ENCODE data around the gene SCO1. TPM values are rescaled to one million over a fixed set of nuclear protein-coding genes. Genes with fewer than 3 reads are reported as not detected.
"Not testable (repeated sequence)": the region's sequence is repeated elsewhere in the genome, so short reads cannot be mapped to it uniquely, and the experiment has no call there.

SCO1 gene
- total and polyA plus RNA-seq, 2 donors (not counting 1 experiment from before 2014, with no cell fraction given) = 5.9 to 28.6 TPM

- peak overlapping the region; percentile 81 to 93 for H3K27ac ChIP-seq (ENCODE audit: low read length in 2 of 2)
- no peak for ATAC-seq (ENCODE audit: low read depth)
- no peaks in the 10 kb centered on the region for H3K27me3 Mint-ChIP-seq
- peak; percentile 27 for DNase-seq
- no peak for TF ChIP-seq EZH2 (IDR thresholded peaks at IDR 0.05; ENCODE audit: borderline replicate concordance, insufficient read depth, low read depth, low read length, poor library complexity, severe bottlenecking)
- TF ChIP-seq CTCF (IDR thresholded peaks at IDR 0.05) = no peak
- H3K27me3 ChIP-seq (replicated peaks in 1 of 4; ENCODE audit: control extremely low read depth in 1 of 4, control insufficient read depth in 3 of 4, insufficient read depth in 4 of 4, low read length in 3 of 4) = no peaks in the 10 kb centered on the region
- peak overlapping the region; percentile 90 for H3K4me2 ChIP-seq (replicated peaks; ENCODE audit: low read depth, low read length, poor library complexity, severe bottlenecking)
- H4K20me1 ChIP-seq (ENCODE audit: control insufficient read depth, insufficient read depth, low read length, poor library complexity, severe bottlenecking) = no peaks in the 10 kb centered on the region
- peak overlapping the region; percentile 93 for H3K4me3 Mint-ChIP-seq
- H3K9me3 ChIP-seq (ENCODE audit: control extremely low read depth in 1 of 3, control insufficient read depth in 2 of 3, insufficient read depth in 1 of 3, low read length in 2 of 3) = no peaks in the 10 kb centered on the region
- no peaks in the 10 kb centered on the region for H3K9me3 Mint-ChIP-seq (ENCODE audit: insufficient read depth)
- H3K79me2 ChIP-seq (ENCODE audit: control insufficient read depth, insufficient read depth, low read length) = peaks cover 83% of the 10 kb centered on the region
- peaks cover 54% of the 10 kb centered on the region for H3K4me1 Mint-ChIP-seq
- H2AFZ ChIP-seq (ENCODE audit: insufficient read depth, low read depth, low read length, poor library complexity, severe bottlenecking) = peak overlapping the region; percentile 95
- H3K27ac Mint-ChIP-seq = peak overlapping the region; percentile 96
- CTCF ChIA-PET = no interaction called here
- peak overlapping the region; percentile 82 for H3K9ac ChIP-seq (ENCODE audit: low read length)
- intact Hi-C loops (cut with micrococcal nuclease) = loop anchor here (5.0 kb wide), 1 partner anchor 1299 kb away; the partner anchor contains the start of gene ZNF18
- peaks cover 32 to 51% of the 10 kb centered on the region in 2 donors for H3K4me1 ChIP-seq (ENCODE audit: control insufficient read depth in 2 of 2, insufficient read depth in 2 of 2, low read length in 2 of 2)
- no CpG with 5 or more reads among the region's 18 CpGs for WGBS (ENCODE audit: insufficient coverage)
- POLR2A ChIA-PET = interaction anchor here (0.6 kb wide), 1 partner anchor 656 kb away, joined by 6 read pairs; no protein-coding TSS in a partner anchor
- peak overlapping the region; percentile 78 to 91 (median 84) for H3K4me3 ChIP-seq (ENCODE audit: control extremely low read depth in 1 of 5, extremely low read depth in 1 of 5, insufficient read depth in 1 of 5, low read depth in 2 of 5, low read length in 4 of 5)
- H3K36me3 ChIP-seq (replicated peaks in 1 of 2; ENCODE audit: control extremely low read depth in 1 of 2, control insufficient read depth in 1 of 2, extremely low read depth in 1 of 2, insufficient read depth in 2 of 2, low read length in 1 of 2) = peaks cover 0 to 22% of the 10 kb centered on the region in 2 experiments
Measured at GRCh38 chr17:10698096-10698818, 924 bp upstream of the SCO1 start.

GRCh38 chr17:10695875-10696407 lies 1.4 kb downstream of the SCO1 start:
- H3K27ac ChIP-seq (ENCODE audit: low read length in 2 of 2); H3K9ac ChIP-seq (ENCODE audit: low read length); H3K9me3 Mint-ChIP-seq (ENCODE audit: insufficient read depth); H4K20me1 ChIP-seq (ENCODE audit: control insufficient read depth, insufficient read depth, low read length, poor library complexity, severe bottlenecking); H3K9me3 ChIP-seq (ENCODE audit: control extremely low read depth in 1 of 3, control insufficient read depth in 2 of 3, insufficient read depth in 1 of 3, low read length in 2 of 3); H3K27me3 ChIP-seq (replicated peaks in 1 of 4; ENCODE audit: control extremely low read depth in 1 of 4, control insufficient read depth in 3 of 4, insufficient read depth in 4 of 4, low read length in 3 of 4); DNase-seq; POLR2A ChIA-PET; H3K27me3 Mint-ChIP-seq; ATAC-seq (ENCODE audit: low read depth); H3K27ac Mint-ChIP-seq: not testable (repeated sequence)
- Histone ChIP-seq H3K79me2 (ENCODE audit: control insufficient read depth, insufficient read depth, low read length) (peaks cover 76% of the 10 kb centered on the region), H3K4me3 (ENCODE audit: control extremely low read depth in 1 of 5, extremely low read depth in 1 of 5, insufficient read depth in 1 of 5, low read depth in 2 of 5, low read length in 4 of 5) (peak overlapping the region in 1 of 5 experiments; percentile 91), H3K4me2 (replicated peaks; ENCODE audit: low read depth, low read length, poor library complexity, severe bottlenecking) (peak overlapping the region; percentile 90), H3K4me1 (ENCODE audit: control insufficient read depth in 2 of 2, insufficient read depth in 2 of 2, low read length in 2 of 2) (peaks cover 27 to 38% of the 10 kb centered on the region in 2 donors), H2AFZ (ENCODE audit: insufficient read depth, low read depth, low read length, poor library complexity, severe bottlenecking) (peak overlapping the region; percentile 95), H3K36me3 (replicated peaks in 1 of 2; ENCODE audit: control extremely low read depth in 1 of 2, control insufficient read depth in 1 of 2, extremely low read depth in 1 of 2, insufficient read depth in 2 of 2, low read length in 1 of 2) (peaks cover 0 to 44% of the 10 kb centered on the region in 2 experiments)
- 93% methylated on average over 17 of the region's 17 CpGs for WGBS (ENCODE audit: insufficient coverage)
- peak overlapping the region; percentile 93 for H3K4me3 Mint-ChIP-seq
- CTCF ChIA-PET = interaction anchor here (1.4 to 2.0 kb wide), 4 partner anchors 12 to 49 kb away, joined by 4 to 5 read pairs (median 5); partner anchors contain the start of gene TMEM220
- intact Hi-C loops (cut with micrococcal nuclease) = loop anchor here (5.0 kb wide), 1 partner anchor 1301 kb away; the partner anchor contains the start of gene ZNF18
- H3K4me1 Mint-ChIP-seq = peaks cover 37% of the 10 kb centered on the region

Data from B cell (primary cell).